Astrocyte (in vitro differentiated cells and primary cell): Measurements from ENCODE around the gene FBXW7. TPM values are rescaled to one million over a fixed set of nuclear protein-coding genes. Genes with fewer than 3 reads are reported as not detected.

Experiments
- DNase-seq: peaks from one replicate; pipeline ENCODE4 v3.0.0-alpha.2; 2010; ENCODE audit warnings: low read depth
- FAIRE-seq: peaks from 2 replicates; lab custom pipeline; 2011; peaks lifted over from hg19 to GRCh38; lab: Jason Lieb, UNC
- H2AFZ ChIP-seq: 2 replicates; pipeline ENCODE4 v1.6.0; 2012; ENCODE audit warnings: low read depth, low read length, inconsistent platforms
- H3K27ac ChIP-seq: 2 replicates; pipeline ENCODE4 v1.5.1; 2011; ENCODE audit warnings: low read depth, low read length, inconsistent platforms
- H3K27me3 ChIP-seq: 2 replicates; pipeline ENCODE4 v1.6.0; 2011; ENCODE audit warnings: low read length, inconsistent platforms; ENCODE audit not compliant: insufficient read depth
- H3K36me3 ChIP-seq: 2 replicates; pipeline ENCODE4 v1.5.1; 2011; ENCODE audit warnings: low read length, inconsistent platforms; ENCODE audit not compliant: insufficient read depth
- H3K4me1 ChIP-seq: 2 replicates; pipeline ENCODE4 v1.5.1; 2011; ENCODE audit warnings: low read length, inconsistent platforms; ENCODE audit not compliant: insufficient read depth
- H3K4me2 ChIP-seq: 2 replicates; pipeline ENCODE4 v1.6.0; 2012; ENCODE audit warnings: low read length, inconsistent platforms
- H3K4me3 ChIP-seq: 2 replicates; pipeline ENCODE4 v1.5.1; 2011; ENCODE audit warnings: low read depth, mild to moderate bottlenecking, low read length, inconsistent platforms; ENCODE audit not compliant: insufficient read depth
- H3K79me2 ChIP-seq: 2 replicates; pipeline ENCODE4 v1.6.0; 2012; ENCODE audit warnings: mild to moderate bottlenecking, low read length, inconsistent platforms; ENCODE audit not compliant: insufficient read depth
- H3K9ac ChIP-seq: 2 replicates; pipeline ENCODE4 v1.6.0; 2012; ENCODE audit warnings: mild to moderate bottlenecking, low read length, inconsistent platforms
- H3K9me3 ChIP-seq: 2 replicates; pipeline ENCODE4 v1.5.1; 2012; ENCODE audit warnings: low read depth, mild to moderate bottlenecking, low read length, inconsistent platforms; ENCODE audit not compliant: insufficient read depth
- H4K20me1 ChIP-seq: 2 replicates; pipeline ENCODE4 v1.6.0; 2012; ENCODE audit warnings: low read length, inconsistent platforms; ENCODE audit not compliant: insufficient read depth
- H3K27ac Mint-ChIP-seq: one replicate; pipeline ENCODE4 v1.8.0; 2021; ENCODE audit warnings: mild to moderate bottlenecking, mixed read lengths; ENCODE audit not compliant: unreplicated experiment
- H3K27me3 Mint-ChIP-seq: one replicate; pipeline ENCODE4 v1.8.0; 2021; ENCODE audit warnings: low read depth, mixed read lengths; ENCODE audit not compliant: unreplicated experiment
- H3K36me3 Mint-ChIP-seq: one replicate; pipeline ENCODE4 v1.8.0; 2021; ENCODE audit warnings: low read depth, mixed read lengths; ENCODE audit not compliant: unreplicated experiment
- H3K4me1 Mint-ChIP-seq: one replicate; pipeline ENCODE4 v1.8.0; 2021; ENCODE audit warnings: low read depth, mixed read lengths; ENCODE audit not compliant: unreplicated experiment
- H3K4me3 Mint-ChIP-seq: one replicate; pipeline ENCODE4 v1.8.0; 2021; ENCODE audit warnings: mild to moderate bottlenecking, moderate library complexity, mixed read lengths; ENCODE audit not compliant: unreplicated experiment
- H3K9me3 Mint-ChIP-seq: one replicate; pipeline ENCODE4 v1.8.0; 2021; ENCODE audit warnings: mild to moderate bottlenecking, mixed read lengths; ENCODE audit not compliant: unreplicated experiment
- CTCF ChIP-seq: IDR thresholded peaks from 2 replicates; pipeline ENCODE4 v1.5.1; 2011; ENCODE audit warnings: low read depth, mild to moderate bottlenecking, inconsistent platforms, low read length, moderate library complexity; ENCODE audit not compliant: insufficient read depth
- EZH2 ChIP-seq: IDR thresholded peaks from 2 replicates; pipeline ENCODE4 v1.6.1; 2012; ENCODE audit warnings: mild to moderate bottlenecking, low read length, inconsistent platforms; ENCODE audit not compliant: insufficient read depth
- total RNA-seq: library from RNA; stranded (reverse); gene quantifications from 2 replicates; pipeline ENCODE4 v1.2.1, GENCODE V29; 2021

Gene FBXW7
- total RNA-seq, 1 donor from 2014 or later, result 34.7 TPM

- H3K36me3 ChIP-seq, result no peaks in the 10 kb centered on the region
- Mint-ChIP-seq H3K4me3 (no peak overlapping the region), H3K4me1 (no peaks in the 10 kb centered on the region), H3K36me3 (no peaks in the 10 kb centered on the region), H3K9me3 (no peaks in the 10 kb centered on the region), H3K27me3 (no peaks in the 10 kb centered on the region), H3K27ac (no peak overlapping the region)
- peaks cover 7% of the 10 kb centered on the region for H3K79me2 ChIP-seq
- no peak overlapping the region for H3K4me3 ChIP-seq
- no peaks in the 10 kb centered on the region for H3K4me1 ChIP-seq
- no peak overlapping the region for H3K9ac ChIP-seq
- H3K9me3 ChIP-seq, result no peaks in the 10 kb centered on the region
- no peak for TF ChIP-seq CTCF
- no peak for TF ChIP-seq EZH2
- H4K20me1 ChIP-seq, result peaks cover 8% of the 10 kb centered on the region
- no peak overlapping the region for H3K27ac ChIP-seq
- no peak for FAIRE-seq
- H3K27me3 ChIP-seq, result no peaks in the 10 kb centered on the region
- no peak overlapping the region for H3K4me2 ChIP-seq
- H2AFZ ChIP-seq, result no peak overlapping the region
- no peak for DNase-seq
These were observed 145.7 kb downstream of the FBXW7 start for GRCh38 chr4:152390216-152390615.

GRCh38 chr4:152389359-152389758 is 146.5 kb downstream of the FBXW7 start:
- Histone ChIP-seq H3K27me3 (no peaks in the 10 kb centered on the region), H3K4me1 (no peaks in the 10 kb centered on the region), H3K27ac (no peak overlapping the region), H3K36me3 (no peaks in the 10 kb centered on the region), H3K4me3 (no peak overlapping the region), H2AFZ (no peak overlapping the region), H3K9me3 (no peaks in the 10 kb centered on the region), H3K79me2 (peaks cover 11% of the 10 kb centered on the region), H4K20me1 (peaks cover 11% of the 10 kb centered on the region), H3K4me2 (no peak overlapping the region), H3K9ac (no peak overlapping the region)
- no peak for DNase-seq
- TF ChIP-seq EZH2, result no peak
- TF ChIP-seq CTCF, result no peak
- Mint-ChIP-seq H3K9me3 (no peaks in the 10 kb centered on the region), H3K27ac (no peak overlapping the region), H3K27me3 (no peaks in the 10 kb centered on the region), H3K4me1 (no peaks in the 10 kb centered on the region), H3K36me3 (no peaks in the 10 kb centered on the region), H3K4me3 (no peak overlapping the region)
- FAIRE-seq, result no peak

GRCh38 chr4:152385551-152385950 is 150.3 kb downstream of the FBXW7 start:
- no peaks in the 10 kb centered on the region for H3K27me3 Mint-ChIP-seq

More at GRCh38 chr4:152385551-152385950, 150.3 kb downstream of the FBXW7 start:
- Mint-ChIP-seq H3K36me3 (no peaks in the 10 kb centered on the region), H3K4me3 (no peak overlapping the region), H3K4me1 (peaks cover 5% of the 10 kb centered on the region), H3K27ac (no peak overlapping the region), H3K9me3 (no peaks in the 10 kb centered on the region)
- Histone ChIP-seq H3K27me3 (no peaks in the 10 kb centered on the region), H2AFZ (no peak overlapping the region), H3K9me3 (no peaks in the 10 kb centered on the region), H3K36me3 (no peaks in the 10 kb centered on the region), H3K27ac (no peak overlapping the region), H3K9ac (no peak overlapping the region), H3K4me2 (no peak overlapping the region), H3K4me1 (peaks cover 2% of the 10 kb centered on the region), H3K4me3 (no peak overlapping the region), H3K79me2 (peaks cover 13% of the 10 kb centered on the region), H4K20me1 (peaks cover 3% of the 10 kb centered on the region)
- TF ChIP-seq EZH2 (no peak), CTCF (peak; percentile 64)
- no peak for FAIRE-seq
- DNase-seq, result no peak
